K562 (cell line): ENCODE results near the gene CD55. TPM values are rescaled to one million over a fixed set of nuclear protein-coding genes. Genes with fewer than 3 reads are reported as not detected.

Experiments
- C11orf30 ChIP-seq: fragments of 450-650 bp; IDR thresholded peaks from 2 replicates; pipeline ENCODE4 v1.6.1; 2016; ENCODE audit warnings: low read depth, mild to moderate bottlenecking
- EHMT2 ChIP-seq: fragments of 450-650 bp; IDR thresholded peaks from 2 replicates; pipeline ENCODE4 v1.6.1; 2018; ENCODE audit warnings: antibody characterized with exemption
- EP400 ChIP-seq: fragments of 450-650 bp; IDR thresholded peaks from 2 replicates; pipeline ENCODE4 v1.6.1; 2017; ENCODE audit warnings: antibody characterized with exemption, mild to moderate bottlenecking, moderate library complexity
- FOXJ3 ChIP-seq: sonication (generic); formaldehyde crosslinking; IDR thresholded peaks from 2 replicates; pipeline ENCODE4 v1.4.0; 2020; ENCODE audit warnings: mild to moderate bottlenecking, missing genetic modification reagents
- HDAC6 ChIP-seq: IDR thresholded peaks from 2 replicates; pipeline ENCODE4 v1.6.1; 2012; ENCODE audit warnings: low read depth, mild to moderate bottlenecking, control low read depth, inconsistent platforms, low read length, moderate library complexity
- IRF2 ChIP-seq: sonication (generic); formaldehyde crosslinking; IDR thresholded peaks from 2 replicates; pipeline ENCODE4 v1.8.1; 2022; ENCODE audit warnings: mild to moderate bottlenecking, missing genetic modification reagents
- KDM5B ChIP-seq: fragments of 200-600 bp; sonication (generic); IDR thresholded peaks from 2 replicates; pipeline ENCODE4 v1.6.1; 2012; ENCODE audit warnings: low read depth, mild to moderate bottlenecking, moderate library complexity, low read length, control low read depth, inconsistent platforms; ENCODE audit not compliant: insufficient replicate concordance
- MIER1 ChIP-seq: fragments of 450-650 bp; IDR thresholded peaks from 2 replicates; pipeline ENCODE4 v1.6.1; 2016; ENCODE audit warnings: antibody characterized with exemption, mild to moderate bottlenecking, low read depth
- NBN ChIP-seq: fragments of 450-650 bp; IDR thresholded peaks from 2 replicates; pipeline ENCODE4 v1.6.1; 2016; ENCODE audit warnings: low read depth, mild to moderate bottlenecking
- NFIX ChIP-seq: fragments of 250-450 bp; sonication (Bioruptor Pico); IDR thresholded peaks from 2 replicates; pipeline ENCODE4 v1.4.0; 2020; ENCODE audit warnings: low read depth, mild to moderate bottlenecking, moderate library complexity
- NONO ChIP-seq, 2 experiments: fragments of 200-400 bp in 1 of 2; fragments of 450-650 bp in 1 of 2; formaldehyde crosslinking in 1 of 2; IDR thresholded peaks; 2 replicates each; pipeline ENCODE4 v1.6.1; 2017; ENCODE audit warnings: low read depth in 2 of 2, mild to moderate bottlenecking in 2 of 2, moderate library complexity in 2 of 2, low read length in 1 of 2
- SMAD2 ChIP-seq: fragments of 150-350 bp; IDR thresholded peaks from 2 replicates; pipeline ENCODE4 v1.6.1; 2014; ENCODE audit warnings: low read depth, mild to moderate bottlenecking, low read length
- STAT5B ChIP-seq: fragments of 250-450 bp; sonication (Bioruptor Pico); IDR thresholded peaks from 2 replicates; pipeline ENCODE4 v1.8.0; 2021; ENCODE audit warnings: mild to moderate bottlenecking, inconsistent platforms
- TAF15 ChIP-seq: fragments of 200-400 bp; formaldehyde crosslinking; IDR thresholded peaks from 2 replicates; pipeline ENCODE4 v1.6.1; 2017; ENCODE audit warnings: mild to moderate bottlenecking, low read depth, low read length, moderate library complexity
- ZNF239 ChIP-seq: fragments of 250-450 bp; sonication (Bioruptor Pico); IDR thresholded peaks from 2 replicates; pipeline ENCODE4 v1.4.0; 2020; ENCODE audit warnings: mild to moderate bottlenecking
- polyA plus RNA-seq, 8 experiments: library from polyadenylated mRNA; depleted of rRNA in 4 of 8; stranded (reverse) in 5 of 8; unstranded in 3 of 8; fragments of >200 nt; fragmentation: Nextera tagmentation in 2 of 8; fragmentation: Illumina TruSeq in 1 of 8; extraction: Ambion mirVana in 2 of 8; extraction: Trizol in 1 of 8; gene quantifications; 2 replicates each; pipeline versions ENCODE4 v1.2.1 to v1.2.3, GENCODE V29; 2011 to 2014; ENCODE audit warnings: inconsistent platforms in 1 of 8, missing spikeins in 1 of 8
- total RNA-seq, 7 experiments: library from RNA; depleted of rRNA in 6 of 7; stranded (reverse); fragments of >200 nt in 6 of 7; fragmentation: Illumina TruSeq in 2 of 7; extraction: Trizol in 2 of 7; gene quantifications; 2 replicates each; pipeline versions ENCODE4 v1.2.1 to v1.2.3, GENCODE V29; 2011 to 2021; ENCODE audit warnings: low replicate concordance in 1 of 7
- TF ChIP-seq, protein P1 (sequence below), 2 experiments: fragments of 450-650 bp in 1 of 2; IDR thresholded peaks; 2 replicates each; pipeline ENCODE4 v1.6.1; 2011 to 2017; ENCODE audit warnings: low read depth in 2 of 2, antibody characterized with exemption in 1 of 2, borderline replicate concordance in 1 of 2, low read length in 1 of 2, mild to moderate bottlenecking in 1 of 2, mixed read lengths in 1 of 2; ENCODE audit not compliant: control insufficient read depth in 1 of 2
- TF ChIP-seq, protein P2 (sequence below): fragments of 250-450 bp; sonication (Bioruptor Pico); IDR thresholded peaks from 2 replicates; pipeline ENCODE4 v1.5.0; 2020; ENCODE audit warnings: mild to moderate bottlenecking
- TF ChIP-seq, protein P3 (sequence below): sonication (generic); formaldehyde crosslinking; IDR thresholded peaks from 2 replicates; pipeline ENCODE4 v1.8.0; 2022; ENCODE audit warnings: mild to moderate bottlenecking, missing genetic modification reagents

Gene CD55
- total and polyA plus RNA-seq, 9 of the 15 experiments (the other 6 are each of a cell fraction or from before 2014, with no cell fraction given): 17.7 to 150 (median 97.0) TPM

DNA sequence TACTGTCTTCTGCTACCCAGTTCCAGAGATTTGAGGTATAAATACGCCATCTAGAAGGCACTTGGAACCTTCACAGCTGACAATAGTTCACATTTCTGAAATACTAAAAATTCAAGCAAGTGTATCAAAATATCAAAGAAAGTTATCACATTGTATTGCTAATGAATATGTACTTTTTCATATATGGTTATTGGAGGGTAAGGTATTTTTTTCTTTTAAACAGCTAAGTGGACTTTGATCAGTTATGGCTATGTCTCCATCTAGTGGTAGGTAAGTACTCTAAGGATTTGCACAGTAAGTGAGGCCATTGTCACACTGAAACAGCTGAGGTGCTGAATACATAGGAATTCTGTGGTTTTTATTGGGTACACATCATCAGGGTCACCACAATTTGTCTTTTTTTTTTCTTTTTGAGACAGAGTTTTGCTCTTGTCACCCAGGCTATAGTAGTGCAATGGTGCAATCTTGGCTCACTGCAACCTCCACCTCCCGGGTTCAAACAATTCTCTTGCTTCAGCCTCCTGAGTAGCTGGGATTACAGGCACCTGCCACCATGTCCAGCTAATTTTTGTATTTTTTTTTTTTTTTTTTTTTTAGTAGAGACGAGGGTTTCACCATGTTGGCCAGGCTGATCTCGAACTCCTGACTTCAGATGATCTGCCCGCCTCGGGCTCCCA lies 83.5 kb downstream of the CD55 start (continued):
- TF ChIP-seq, protein P1, sequence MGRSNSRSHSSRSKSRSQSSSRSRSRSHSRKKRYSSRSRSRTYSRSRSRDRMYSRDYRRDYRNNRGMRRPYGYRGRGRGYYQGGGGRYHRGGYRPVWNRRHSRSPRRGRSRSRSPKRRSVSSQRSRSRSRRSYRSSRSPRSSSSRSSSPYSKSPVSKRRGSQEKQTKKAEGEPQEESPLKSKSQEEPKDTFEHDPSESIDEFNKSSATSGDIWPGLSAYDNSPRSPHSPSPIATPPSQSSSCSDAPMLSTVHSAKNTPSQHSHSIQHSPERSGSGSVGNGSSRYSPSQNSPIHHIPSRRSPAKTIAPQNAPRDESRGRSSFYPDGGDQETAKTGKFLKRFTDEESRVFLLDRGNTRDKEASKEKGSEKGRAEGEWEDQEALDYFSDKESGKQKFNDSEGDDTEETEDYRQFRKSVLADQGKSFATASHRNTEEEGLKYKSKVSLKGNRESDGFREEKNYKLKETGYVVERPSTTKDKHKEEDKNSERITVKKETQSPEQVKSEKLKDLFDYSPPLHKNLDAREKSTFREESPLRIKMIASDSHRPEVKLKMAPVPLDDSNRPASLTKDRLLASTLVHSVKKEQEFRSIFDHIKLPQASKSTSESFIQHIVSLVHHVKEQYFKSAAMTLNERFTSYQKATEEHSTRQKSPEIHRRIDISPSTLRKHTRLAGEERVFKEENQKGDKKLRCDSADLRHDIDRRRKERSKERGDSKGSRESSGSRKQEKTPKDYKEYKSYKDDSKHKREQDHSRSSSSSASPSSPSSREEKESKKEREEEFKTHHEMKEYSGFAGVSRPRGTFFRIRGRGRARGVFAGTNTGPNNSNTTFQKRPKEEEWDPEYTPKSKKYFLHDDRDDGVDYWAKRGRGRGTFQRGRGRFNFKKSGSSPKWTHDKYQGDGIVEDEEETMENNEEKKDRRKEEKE (IDR thresholded peaks at IDR 0.05; ENCODE audit: borderline replicate concordance in 1 of 2, control insufficient read depth in 1 of 2, low read depth in 2 of 2, low read length in 1 of 2): no peak
- TF ChIP-seq, protein P2, sequence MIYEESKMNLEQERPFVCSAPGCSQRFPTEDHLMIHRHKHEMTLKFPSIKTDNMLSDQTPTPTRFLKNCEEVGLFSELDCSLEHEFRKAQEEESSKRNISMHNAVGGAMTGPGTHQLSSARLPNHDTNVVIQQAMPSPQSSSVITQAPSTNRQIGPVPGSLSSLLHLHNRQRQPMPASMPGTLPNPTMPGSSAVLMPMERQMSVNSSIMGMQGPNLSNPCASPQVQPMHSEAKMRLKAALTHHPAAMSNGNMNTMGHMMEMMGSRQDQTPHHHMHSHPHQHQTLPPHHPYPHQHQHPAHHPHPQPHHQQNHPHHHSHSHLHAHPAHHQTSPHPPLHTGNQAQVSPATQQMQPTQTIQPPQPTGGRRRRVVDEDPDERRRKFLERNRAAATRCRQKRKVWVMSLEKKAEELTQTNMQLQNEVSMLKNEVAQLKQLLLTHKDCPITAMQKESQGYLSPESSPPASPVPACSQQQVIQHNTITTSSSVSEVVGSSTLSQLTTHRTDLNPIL (CRISPR knock-in tag): no peak
- TF ChIP-seq NONO (IDR thresholded peaks at IDR 0.05; ENCODE audit: low read depth in 2 of 2, low read length in 1 of 2) (no peak), STAT5B (CRISPR knock-in tag) (no peak), FOXJ3 (no peak), NFIX (CRISPR knock-in tag) (no peak), SMAD2 (no peak), EP400 (no peak), TAF15 (no peak), ZNF239 (no peak), C11orf30 (no peak), MIER1 (no peak), HDAC6 (no peak), KDM5B (no peak), IRF2 (no peak), NBN (peak; percentile 79), EHMT2 (0 out of 2 replicates have a peak, but pooled peaks have one; percentile 26)
- TF ChIP-seq, protein P3, sequence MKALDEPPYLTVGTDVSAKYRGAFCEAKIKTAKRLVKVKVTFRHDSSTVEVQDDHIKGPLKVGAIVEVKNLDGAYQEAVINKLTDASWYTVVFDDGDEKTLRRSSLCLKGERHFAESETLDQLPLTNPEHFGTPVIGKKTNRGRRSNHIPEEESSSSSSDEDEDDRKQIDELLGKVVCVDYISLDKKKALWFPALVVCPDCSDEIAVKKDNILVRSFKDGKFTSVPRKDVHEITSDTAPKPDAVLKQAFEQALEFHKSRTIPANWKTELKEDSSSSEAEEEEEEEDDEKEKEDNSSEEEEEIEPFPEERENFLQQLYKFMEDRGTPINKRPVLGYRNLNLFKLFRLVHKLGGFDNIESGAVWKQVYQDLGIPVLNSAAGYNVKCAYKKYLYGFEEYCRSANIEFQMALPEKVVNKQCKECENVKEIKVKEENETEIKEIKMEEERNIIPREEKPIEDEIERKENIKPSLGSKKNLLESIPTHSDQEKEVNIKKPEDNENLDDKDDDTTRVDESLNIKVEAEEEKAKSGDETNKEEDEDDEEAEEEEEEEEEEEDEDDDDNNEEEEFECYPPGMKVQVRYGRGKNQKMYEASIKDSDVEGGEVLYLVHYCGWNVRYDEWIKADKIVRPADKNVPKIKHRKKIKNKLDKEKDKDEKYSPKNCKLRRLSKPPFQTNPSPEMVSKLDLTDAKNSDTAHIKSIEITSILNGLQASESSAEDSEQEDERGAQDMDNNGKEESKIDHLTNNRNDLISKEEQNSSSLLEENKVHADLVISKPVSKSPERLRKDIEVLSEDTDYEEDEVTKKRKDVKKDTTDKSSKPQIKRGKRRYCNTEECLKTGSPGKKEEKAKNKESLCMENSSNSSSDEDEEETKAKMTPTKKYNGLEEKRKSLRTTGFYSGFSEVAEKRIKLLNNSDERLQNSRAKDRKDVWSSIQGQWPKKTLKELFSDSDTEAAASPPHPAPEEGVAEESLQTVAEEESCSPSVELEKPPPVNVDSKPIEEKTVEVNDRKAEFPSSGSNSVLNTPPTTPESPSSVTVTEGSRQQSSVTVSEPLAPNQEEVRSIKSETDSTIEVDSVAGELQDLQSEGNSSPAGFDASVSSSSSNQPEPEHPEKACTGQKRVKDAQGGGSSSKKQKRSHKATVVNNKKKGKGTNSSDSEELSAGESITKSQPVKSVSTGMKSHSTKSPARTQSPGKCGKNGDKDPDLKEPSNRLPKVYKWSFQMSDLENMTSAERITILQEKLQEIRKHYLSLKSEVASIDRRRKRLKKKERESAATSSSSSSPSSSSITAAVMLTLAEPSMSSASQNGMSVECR (CRISPR knock-in tag): no peak
